Measurements from ENCODE around the gene DCAF17.

The DCAF17 gene

DNA sequence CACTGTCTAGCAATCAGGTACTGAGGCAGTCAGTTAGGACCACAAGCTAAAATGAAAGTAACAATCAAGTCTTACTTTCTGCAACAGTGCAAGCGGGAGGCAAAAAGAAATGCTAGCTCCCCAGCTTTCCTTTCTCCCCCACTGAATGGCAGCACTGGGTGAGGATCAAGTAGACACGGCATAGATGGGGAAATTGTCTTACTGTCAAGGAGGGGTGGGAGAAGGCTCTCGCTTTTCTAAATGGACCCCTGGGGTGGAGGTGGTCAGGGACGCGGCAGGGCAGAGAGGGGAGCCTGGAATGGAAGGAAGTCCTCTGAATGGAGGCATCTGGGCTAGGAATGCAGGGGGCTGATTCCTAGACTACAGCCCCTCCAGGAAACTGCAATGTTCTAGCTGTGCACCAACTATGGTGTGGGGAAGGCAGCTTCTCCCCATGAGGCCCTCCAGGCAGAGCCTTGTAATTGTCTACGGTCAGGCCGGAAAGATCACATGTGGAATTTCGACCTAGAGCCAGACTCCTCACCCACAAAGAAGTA is 24.5 kb upstream of the DCAF17 start:
- H3K9me3 ChIP-seq (ENCODE audit: control insufficient read depth, insufficient read depth, low read depth, low read length): no peaks in the 10 kb centered on the region

GRCh38 chr2:171410101-171410500 is 23.9 kb upstream of the DCAF17 start:
- no peaks in the 10 kb centered on the region; a peak in 1 of 3 replicates for H3K36me3 ChIP-seq (ENCODE audit: control insufficient read depth in 2 of 2, insufficient read depth in 1 of 2, low read length in 2 of 2)
- peaks cover 6% of the 10 kb centered on the region for H3K4me1 ChIP-seq (ENCODE audit: control insufficient read depth, insufficient read depth, low read length)
- ChIA-PET POLR2A (no interaction called here), CTCF (interaction anchor here (0.5 to 2.4 kb wide), 2 partner anchors 327 to 436 kb away, joined by 3 to 11 read pairs; no protein-coding TSS in a partner anchor)
- H3K4me3 ChIP-seq (ENCODE audit: low read depth, low read length): no peak overlapping the region
- H3K9me3 ChIP-seq (ENCODE audit: control insufficient read depth, insufficient read depth, low read depth, low read length): no peaks in the 10 kb centered on the region
- no peak overlapping the region for H3K27ac ChIP-seq (ENCODE audit: extremely low read depth, low read depth, low read length)
- TF ChIP-seq ZNF211 (tag by site-specific recombination; IDR thresholded peaks at IDR 0.05; ENCODE audit: low read depth) (no peak), MYNN (tag by site-specific recombination; IDR thresholded peaks at IDR 0.05; ENCODE audit: borderline replicate concordance) (no peak), HIC1 (tag by site-specific recombination; IDR thresholded peaks at IDR 0.05) (no peak)
- TF ChIP-seq, protein P1, sequence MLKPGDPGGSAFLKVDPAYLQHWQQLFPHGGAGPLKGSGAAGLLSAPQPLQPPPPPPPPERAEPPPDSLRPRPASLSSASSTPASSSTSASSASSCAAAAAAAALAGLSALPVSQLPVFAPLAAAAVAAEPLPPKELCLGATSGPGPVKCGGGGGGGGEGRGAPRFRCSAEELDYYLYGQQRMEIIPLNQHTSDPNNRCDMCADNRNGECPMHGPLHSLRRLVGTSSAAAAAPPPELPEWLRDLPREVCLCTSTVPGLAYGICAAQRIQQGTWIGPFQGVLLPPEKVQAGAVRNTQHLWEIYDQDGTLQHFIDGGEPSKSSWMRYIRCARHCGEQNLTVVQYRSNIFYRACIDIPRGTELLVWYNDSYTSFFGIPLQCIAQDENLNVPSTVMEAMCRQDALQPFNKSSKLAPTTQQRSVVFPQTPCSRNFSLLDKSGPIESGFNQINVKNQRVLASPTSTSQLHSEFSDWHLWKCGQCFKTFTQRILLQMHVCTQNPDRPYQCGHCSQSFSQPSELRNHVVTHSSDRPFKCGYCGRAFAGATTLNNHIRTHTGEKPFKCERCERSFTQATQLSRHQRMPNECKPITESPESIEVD (tag by site-specific recombination; IDR thresholded peaks at IDR 0.05): peak; percentile 47

More for the DNA sequence above, 24.5 kb upstream of the DCAF17 start:
- Histone ChIP-seq H3K27ac (ENCODE audit: extremely low read depth, low read depth, low read length) (no peak overlapping the region), H3K4me3 (ENCODE audit: low read depth, low read length) (no peak overlapping the region), H3K36me3 (ENCODE audit: control insufficient read depth in 2 of 2, insufficient read depth in 1 of 2, low read length in 2 of 2) (no peaks in the 10 kb centered on the region; a peak in 1 of 3 replicates), H3K4me1 (ENCODE audit: control insufficient read depth, insufficient read depth, low read length) (peaks cover 6% of the 10 kb centered on the region)
- CTCF ChIA-PET: interaction anchor here (2.4 kb wide), 1 partner anchor 436 kb away, joined by 11 read pairs; no protein-coding TSS in a partner anchor
- TF ChIP-seq KLF10 (tag by site-specific recombination; IDR thresholded peaks at IDR 0.05) (no peak), ZNF335 (tag by site-specific recombination; conservative IDR thresholded peaks at IDR 0.05) (no peak), ZNF341 (tag by site-specific recombination; IDR thresholded peaks at IDR 0.05; ENCODE audit: low read depth) (0 out of 2 replicates have a peak, but pooled peaks have one; percentile 14), ZIC2 (tag by site-specific recombination; IDR thresholded peaks at IDR 0.05) (peak; percentile 72; the same call in 1 of the 2 replicates), ZNF19 (tag by site-specific recombination; IDR thresholded peaks at IDR 0.05; ENCODE audit: low read depth) (no peak), GLIS2 (tag by site-specific recombination; IDR thresholded peaks at IDR 0.05) (0 out of 2 replicates have a peak, but pooled peaks have one; percentile 27), ZNF37A (tag by site-specific recombination; IDR thresholded peaks at IDR 0.05) (no peak), PRDM1 (tag by site-specific recombination; IDR thresholded peaks at IDR 0.05) (peak; percentile 78)
- TF ChIP-seq, protein P2, sequence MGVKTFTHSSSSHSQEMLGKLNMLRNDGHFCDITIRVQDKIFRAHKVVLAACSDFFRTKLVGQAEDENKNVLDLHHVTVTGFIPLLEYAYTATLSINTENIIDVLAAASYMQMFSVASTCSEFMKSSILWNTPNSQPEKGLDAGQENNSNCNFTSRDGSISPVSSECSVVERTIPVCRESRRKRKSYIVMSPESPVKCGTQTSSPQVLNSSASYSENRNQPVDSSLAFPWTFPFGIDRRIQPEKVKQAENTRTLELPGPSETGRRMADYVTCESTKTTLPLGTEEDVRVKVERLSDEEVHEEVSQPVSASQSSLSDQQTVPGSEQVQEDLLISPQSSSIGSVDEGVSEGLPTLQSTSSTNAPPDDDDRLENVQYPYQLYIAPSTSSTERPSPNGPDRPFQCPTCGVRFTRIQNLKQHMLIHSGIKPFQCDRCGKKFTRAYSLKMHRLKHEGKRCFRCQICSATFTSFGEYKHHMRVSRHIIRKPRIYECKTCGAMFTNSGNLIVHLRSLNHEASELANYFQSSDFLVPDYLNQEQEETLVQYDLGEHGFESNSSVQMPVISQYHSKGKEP (tag by site-specific recombination; IDR thresholded peaks at IDR 0.05): no peak
- POLR2A ChIA-PET: no interaction called here

GRCh38 chr2:171410624-171411023 is 23.4 kb upstream of the DCAF17 start:
- Histone ChIP-seq H3K27ac (ENCODE audit: extremely low read depth, low read depth, low read length) (no peak overlapping the region), H3K4me1 (ENCODE audit: control insufficient read depth, insufficient read depth, low read length) (peaks cover 6% of the 10 kb centered on the region), H3K4me3 (ENCODE audit: low read depth, low read length) (no peak overlapping the region), H3K9me3 (ENCODE audit: control insufficient read depth, insufficient read depth, low read depth, low read length) (no peaks in the 10 kb centered on the region), H3K36me3 (ENCODE audit: control insufficient read depth in 2 of 2, insufficient read depth in 1 of 2, low read length in 2 of 2) (no peaks in the 10 kb centered on the region; a peak in 1 of 3 replicates)
- ChIA-PET CTCF (interaction anchor here (0.5 to 2.4 kb wide), 2 partner anchors 327 to 437 kb away, joined by 3 to 11 read pairs; no protein-coding TSS in a partner anchor), POLR2A (no interaction called here)
- TF ChIP-seq ZNF366 (tag by site-specific recombination; conservative IDR thresholded peaks at IDR 0.05) (no peak), ZNF664 (tag by site-specific recombination; IDR thresholded peaks at IDR 0.05) (no peak), ZNF473 (tag by site-specific recombination; IDR thresholded peaks at IDR 0.05) (no peak), ZNF274 (IDR thresholded peaks at IDR 0.05; ENCODE audit: low read length) (no peak), ZNF274 (tag by site-specific recombination; IDR thresholded peaks at IDR 0.05; ENCODE audit: borderline replicate concordance) (no peak), ZNF621 (tag by site-specific recombination; IDR thresholded peaks at IDR 0.05) (no peak), GLIS1 (tag by site-specific recombination; IDR thresholded peaks at IDR 0.05) (no peak), ZNF184 (tag by site-specific recombination; IDR thresholded peaks at IDR 0.05) (no peak), ZNF211 (tag by site-specific recombination; IDR thresholded peaks at IDR 0.05; ENCODE audit: low read depth) (no peak), ZNF10 (tag by site-specific recombination; IDR thresholded peaks at IDR 0.05) (no peak), ZNF585B (tag by site-specific recombination; IDR thresholded peaks at IDR 0.05) (no peak), BCL11A (tag by site-specific recombination; IDR thresholded peaks at IDR 0.05; ENCODE audit: low read depth) (no peak), ZNF114 (tag by site-specific recombination; IDR thresholded peaks at IDR 0.05) (no peak), ZBTB1 (tag by site-specific recombination; IDR thresholded peaks at IDR 0.05) (no peak), ZNF426 (tag by site-specific recombination; IDR thresholded peaks at IDR 0.05) (no peak)

All from HEK293 (cell line).